HCT116 (cell line): ENCODE measurements around the gene ZBTB49. TPM values are rescaled to one million over a fixed set of nuclear protein-coding genes. Genes with fewer than 3 reads are reported as not detected.

Source experiments
- ATAC-seq: fragments of 200-7000 bp; cut with Tn5 transposase; 2 replicates; pipeline ENCODE4 v1.9.1; 2020; ENCODE audit warnings: mild to moderate bottlenecking, moderate library complexity
- BruUV-seq: library from RNA; stranded (reverse); fragments of 400-500 nt; replicated peaks from 2 replicates; lab custom pipeline; 2021; lab: Mats Ljungman, UMichigan
- CTCF ChIA-PET: fragments of 300-600 bp; sonication (Branson Sonifier 250); formaldehyde crosslinking; loops from one replicate; lab custom pipeline; 2021; ENCODE audit warnings: antibody characterized with exemption; lab: Charles Lee
- POLR2A ChIA-PET: fragments of 300-600, 350-600 bp; sonication (Branson Sonifier 250); formaldehyde crosslinking; loops from one replicate; lab custom pipeline; 2021; ENCODE audit warnings: antibody characterized with exemption; lab: Charles Lee
- RAD21 ChIA-PET, 2 experiments: fragments of 300-600 bp; sonication (Branson Sonifier 250); formaldehyde crosslinking; loops; one replicate each; lab custom pipeline; 2023; ENCODE audit warnings: low total read pairs in 2 of 2; ENCODE audit not compliant: uncharacterized antibody in 2 of 2, unreplicated experiment in 2 of 2, low non-redundant PET in 1 of 2; lab: Charles Lee
- DNase-seq: peaks from one replicate; pipeline ENCODE4 v3.0.0-alpha.2; 2010; ENCODE audit warnings: low read depth, low spot score
- H2AFZ ChIP-seq: fragments of 200-600 bp; shearing (Covaris generic), sonication (generic); 2 replicates; pipeline ENCODE4 v1.6.1; 2017; ENCODE audit warnings: low read depth, mixed run types, mixed read lengths, antibody characterized with exemption, low read length; ENCODE audit not compliant: poor library complexity, severe bottlenecking
- H3K27ac ChIP-seq: 2 replicates; pipeline ENCODE4 v1.5.1; 2012; ENCODE audit warnings: low read depth, low read length
- H3K27me3 ChIP-seq: fragments of 200-600 bp; sonication (generic); 2 replicates; pipeline ENCODE4 v1.6.1; 2016; ENCODE audit warnings: mixed run types, low read length, mixed read lengths; ENCODE audit not compliant: insufficient read depth
- H3K36me3 ChIP-seq, 2 experiments: fragments of 200-500 bp in 1 of 2; fragments of 200-600 bp in 1 of 2; sonication (Bioruptor generic) in 1 of 2; sonication (generic) in 1 of 2; 2 replicates each; pipeline versions ENCODE4 v1.5.1 to v1.6.1; 2014 to 2016; ENCODE audit warnings: low read length in 2 of 2, inconsistent platforms in 1 of 2, mixed read lengths in 1 of 2, mixed run types in 1 of 2; ENCODE audit not compliant: insufficient read depth in 2 of 2, control insufficient read depth in 1 of 2
- H3K4me1 ChIP-seq, 2 experiments: fragments of 200-600 bp in 1 of 2; sonication (generic) in 1 of 2; 2 replicates each; pipeline versions ENCODE4 v1.5.1 to v1.6.1; 2012 to 2017; ENCODE audit warnings: low read length in 2 of 2, inconsistent platforms in 1 of 2, mild to moderate bottlenecking in 1 of 2, mixed read lengths in 1 of 2, mixed run types in 1 of 2, moderate library complexity in 1 of 2; ENCODE audit not compliant: insufficient read depth in 2 of 2, control insufficient read depth in 1 of 2
- H3K4me2 ChIP-seq: fragments of 200-600 bp; sonication (generic); 2 replicates; pipeline ENCODE4 v1.6.1; 2017; ENCODE audit warnings: mixed run types, low read length, mixed read lengths
- H3K4me3 ChIP-seq, 2 experiments: fragments of 200-600 bp in 1 of 2; sonication (generic) in 1 of 2; replicated peaks in 1 of 2; 2 replicates each; pipeline ENCODE4 v1.5.1; 2011 to 2016; ENCODE audit warnings: low read length in 2 of 2, control low read depth in 1 of 2, low read depth in 1 of 2, mild to moderate bottlenecking in 1 of 2, mixed read lengths in 1 of 2, mixed run types in 1 of 2
- H3K79me2 ChIP-seq: fragments of 200-600 bp; sonication (generic); 2 replicates; pipeline ENCODE4 v1.6.1; 2017; ENCODE audit warnings: mild to moderate bottlenecking, mixed run types, low read length, moderate library complexity, mixed read lengths; ENCODE audit not compliant: insufficient read depth
- H3K9ac ChIP-seq: fragments of 200-600 bp; sonication (generic); 2 replicates; pipeline ENCODE4 v1.6.1; 2016; ENCODE audit warnings: low read length, mixed read lengths
- H3K9me2 ChIP-seq: fragments of 200-600 bp; sonication (generic), shearing (Covaris generic); 2 replicates; pipeline ENCODE4 v1.6.1; 2017; ENCODE audit warnings: mixed run types, mild to moderate bottlenecking, moderate library complexity; ENCODE audit not compliant: insufficient read depth
- H3K9me3 ChIP-seq, 2 experiments: fragments of 200-500 bp in 1 of 2; fragments of 200-600 bp in 1 of 2; sonication (Bioruptor generic) in 1 of 2; sonication (generic) in 1 of 2; 2 replicates each; pipeline ENCODE4 v1.6.1; 2014 to 2017; ENCODE audit warnings: low read length in 2 of 2, mixed read lengths in 2 of 2, inconsistent platforms in 1 of 2, low read depth in 1 of 2, mild to moderate bottlenecking in 1 of 2, mixed run types in 1 of 2, moderate library complexity in 1 of 2; ENCODE audit not compliant: control insufficient read depth in 1 of 2, insufficient read depth in 1 of 2
- H4K20me1 ChIP-seq: fragments of 200-600 bp; sonication (generic), shearing (Covaris generic); 2 replicates; pipeline ENCODE4 v1.6.1; 2017; ENCODE audit warnings: mixed run types, mild to moderate bottlenecking, moderate library complexity; ENCODE audit not compliant: insufficient read depth
- CBX3 ChIP-seq: IDR thresholded peaks from 2 replicates; pipeline ENCODE4 v1.6.1; 2012; ENCODE audit warnings: low read depth
- EGR1 ChIP-seq: IDR thresholded peaks from 2 replicates; pipeline ENCODE4 v1.6.1; 2012; ENCODE audit warnings: low read depth
- EZH2phosphoT487 ChIP-seq: fragments of 200-600 bp; IDR thresholded peaks from 2 replicates; pipeline ENCODE4 v1.6.1; 2018; ENCODE audit warnings: antibody characterized with exemption, borderline replicate concordance
- FOSL1 ChIP-seq: IDR thresholded peaks from 2 replicates; pipeline ENCODE4 v1.6.1; 2012; ENCODE audit warnings: low read depth
- JUND ChIP-seq: IDR thresholded peaks from 2 replicates; pipeline ENCODE4 v1.6.1; 2012
- SP1 ChIP-seq: IDR thresholded peaks from 2 replicates; pipeline ENCODE4 v1.6.1; 2012; ENCODE audit warnings: low read depth
- TCF7L2 ChIP-seq: IDR thresholded peaks from 2 replicates; pipeline ENCODE4 v1.7.0; 2011; ENCODE audit warnings: borderline replicate concordance, inconsistent platforms; ENCODE audit not compliant: insufficient read depth, insufficient read length; ENCODE audit errors: extremely low read depth
- ZFX ChIP-seq: fragments of 450-650 bp; IDR thresholded peaks from 2 replicates; pipeline ENCODE4 v1.6.1; 2017
- ZNF274 ChIP-seq: fragments of 200-500 bp; sonication (Bioruptor generic); IDR thresholded peaks from 2 replicates; pipeline ENCODE4 v1.6.1; 2014; ENCODE audit warnings: mild to moderate bottlenecking, low read depth, low read length, inconsistent platforms
- intact Hi-C: fragments of 100-400 bp; cut with micrococcal nuclease; formaldehyde crosslinking; loops from 2 replicates; pipeline ENCODE4 v1.10.0; 2022
- total RNA-seq: library from RNA; stranded (reverse); gene quantifications from one replicate; pipeline ENCODE4 v1.2.1, GENCODE V29; 2021; ENCODE audit not compliant: unreplicated experiment
- TF ChIP-seq, protein P1 (sequence below): IDR thresholded peaks from 2 replicates; pipeline ENCODE4 v1.6.1; 2012; ENCODE audit warnings: low read depth

Gene ZBTB49
- total RNA-seq, 1 experiment from 2014 or later, result 3.9 TPM

DNA sequence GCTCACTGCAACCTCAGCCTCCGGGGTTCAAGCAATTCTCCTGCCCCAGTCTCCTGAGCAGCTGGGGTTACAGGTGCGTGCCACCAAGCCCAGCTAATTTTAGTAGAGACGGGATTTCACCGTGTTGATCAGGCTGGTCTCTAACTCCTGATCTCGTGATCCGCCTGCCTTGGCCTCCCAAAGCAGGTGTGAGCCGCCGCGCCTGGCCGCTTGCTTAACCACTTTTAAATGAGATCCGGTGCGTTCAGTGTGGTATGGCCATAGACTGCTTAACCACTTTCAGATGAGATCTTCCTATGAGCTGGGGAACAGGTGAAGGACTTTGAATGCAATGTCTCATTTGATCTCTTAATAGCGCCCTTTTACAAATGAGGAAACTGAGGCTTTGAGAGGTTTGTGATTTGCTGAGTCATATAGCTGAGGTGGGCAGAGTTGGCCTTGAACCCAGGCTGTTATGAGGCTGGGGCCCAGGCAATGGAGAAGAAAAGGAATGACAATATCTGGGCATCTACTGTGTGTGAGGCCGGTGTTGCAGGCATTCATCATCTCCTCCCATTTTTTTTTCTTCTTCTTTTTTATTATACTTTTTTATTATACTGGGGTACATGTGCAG is 55.0 kb downstream of the ZBTB49 start:
- Histone ChIP-seq H3K4me1 (no peaks in the 10 kb centered on the region), H3K4me2 (no peak overlapping the region), H3K27me3 (no peaks in the 10 kb centered on the region), H2AFZ (no peak overlapping the region), H3K27ac (no peak overlapping the region), H3K79me2 (no peaks in the 10 kb centered on the region), H3K9ac (no peak overlapping the region), H3K36me3 (no peaks in the 10 kb centered on the region), H3K9me3 (no peaks in the 10 kb centered on the region), H4K20me1 (no peaks in the 10 kb centered on the region), H3K4me3 (no peak overlapping the region), H3K9me2 (no peaks in the 10 kb centered on the region)
- DNase-seq (no peak), ATAC-seq (no peak)
- intact Hi-C loops, result no loop called here
- TF ChIP-seq JUND (no peak), ZNF274 (no peak), EGR1 (no peak), FOSL1 (no peak), TCF7L2 (no peak), EZH2phosphoT487 (no peak), SP1 (no peak), ZFX (no peak), CBX3 (no peak)
- TF ChIP-seq, protein P1, sequence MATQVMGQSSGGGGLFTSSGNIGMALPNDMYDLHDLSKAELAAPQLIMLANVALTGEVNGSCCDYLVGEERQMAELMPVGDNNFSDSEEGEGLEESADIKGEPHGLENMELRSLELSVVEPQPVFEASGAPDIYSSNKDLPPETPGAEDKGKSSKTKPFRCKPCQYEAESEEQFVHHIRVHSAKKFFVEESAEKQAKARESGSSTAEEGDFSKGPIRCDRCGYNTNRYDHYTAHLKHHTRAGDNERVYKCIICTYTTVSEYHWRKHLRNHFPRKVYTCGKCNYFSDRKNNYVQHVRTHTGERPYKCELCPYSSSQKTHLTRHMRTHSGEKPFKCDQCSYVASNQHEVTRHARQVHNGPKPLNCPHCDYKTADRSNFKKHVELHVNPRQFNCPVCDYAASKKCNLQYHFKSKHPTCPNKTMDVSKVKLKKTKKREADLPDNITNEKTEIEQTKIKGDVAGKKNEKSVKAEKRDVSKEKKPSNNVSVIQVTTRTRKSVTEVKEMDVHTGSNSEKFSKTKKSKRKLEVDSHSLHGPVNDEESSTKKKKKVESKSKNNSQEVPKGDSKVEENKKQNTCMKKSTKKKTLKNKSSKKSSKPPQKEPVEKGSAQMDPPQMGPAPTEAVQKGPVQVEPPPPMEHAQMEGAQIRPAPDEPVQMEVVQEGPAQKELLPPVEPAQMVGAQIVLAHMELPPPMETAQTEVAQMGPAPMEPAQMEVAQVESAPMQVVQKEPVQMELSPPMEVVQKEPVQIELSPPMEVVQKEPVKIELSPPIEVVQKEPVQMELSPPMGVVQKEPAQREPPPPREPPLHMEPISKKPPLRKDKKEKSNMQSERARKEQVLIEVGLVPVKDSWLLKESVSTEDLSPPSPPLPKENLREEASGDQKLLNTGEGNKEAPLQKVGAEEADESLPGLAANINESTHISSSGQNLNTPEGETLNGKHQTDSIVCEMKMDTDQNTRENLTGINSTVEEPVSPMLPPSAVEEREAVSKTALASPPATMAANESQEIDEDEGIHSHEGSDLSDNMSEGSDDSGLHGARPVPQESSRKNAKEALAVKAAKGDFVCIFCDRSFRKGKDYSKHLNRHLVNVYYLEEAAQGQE, result no peak
- ChIA-PET RAD21 (no interaction called here), CTCF (no interaction called here), POLR2A (no interaction called here)
- BruUV-seq, result no TSS peak
